PC-3 (cell line): ENCODE measurements around the gene ENDOV. TPM values are rescaled to one million over a fixed set of nuclear protein-coding genes. Genes with fewer than 3 reads are reported as not detected.

ENCODE experiments used
- ATAC-seq: fragments of 200-7000 bp; cut with Tn5 transposase; 2 replicates; pipeline ENCODE4 v1.9.1; 2020; ENCODE audit warnings: mild to moderate bottlenecking, moderate library complexity
- BruUV-seq: library from RNA; stranded (reverse); fragments of 400-500 nt; replicated peaks from 2 replicates; lab custom pipeline; 2021; lab: Mats Ljungman, UMichigan
- CTCF ChIA-PET: fragments of 300-600 bp; sonication (Branson Sonifier 250); formaldehyde crosslinking; loops from one replicate; lab custom pipeline; 2022; ENCODE audit warnings: antibody characterized with exemption; lab: Charles Lee
- POLR2A ChIA-PET: fragments of 300-600 bp; sonication (Branson Sonifier 250); formaldehyde crosslinking; loops from one replicate; lab custom pipeline; 2022; ENCODE audit warnings: antibody characterized with exemption; ENCODE audit not compliant: unreplicated experiment; lab: Charles Lee
- DNase-seq: peaks from one replicate; pipeline ENCODE4 v3.0.0-alpha.2; 2015
- H2AFZ ChIP-seq: fragments of 300-600 bp; sonication (generic); 2 replicates; pipeline ENCODE4 v1.6.0; 2016; ENCODE audit warnings: antibody characterized with exemption, low read length
- H3F3A ChIP-seq: fragments of 300-600 bp; sonication (generic); one replicate; pipeline ENCODE4 v1.6.0; 2017; ENCODE audit warnings: antibody characterized with exemption, low read length, control low read depth, mild to moderate bottlenecking; ENCODE audit not compliant: unreplicated experiment
- H3K27ac ChIP-seq: fragments of 300-600 bp; sonication (generic); 2 replicates; pipeline ENCODE4 v1.5.1; 2016; ENCODE audit warnings: mild to moderate bottlenecking, low read length
- H3K27me3 ChIP-seq: fragments of 300-600 bp; sonication (generic); 2 replicates; pipeline ENCODE4 v1.6.1; 2016; ENCODE audit warnings: low read length, mixed read lengths
- H3K36me3 ChIP-seq: fragments of 300-600 bp; sonication (generic); 2 replicates; pipeline ENCODE4 v1.6.1; 2016; ENCODE audit warnings: low read depth, mixed run types, low read length, mixed read lengths
- H3K4me1 ChIP-seq: fragments of 300-600 bp; sonication (generic); 2 replicates; pipeline ENCODE4 v1.5.1; 2016; ENCODE audit warnings: low read length; ENCODE audit not compliant: insufficient read depth
- H3K4me2 ChIP-seq: fragments of 300-600 bp; sonication (generic); 2 replicates; pipeline ENCODE4 v1.6.0; 2016; ENCODE audit warnings: low read length
- H3K4me3 ChIP-seq: fragments of 300-600 bp; sonication (generic); 2 replicates; pipeline ENCODE4 v1.5.1; 2016; ENCODE audit warnings: mild to moderate bottlenecking, low read length, mixed read lengths
- H3K79me2 ChIP-seq: fragments of 300-600 bp; sonication (generic); 2 replicates; pipeline ENCODE4 v1.6.1; 2017; ENCODE audit warnings: low read length, mixed read lengths
- H3K9ac ChIP-seq: fragments of 300-600 bp; sonication (generic); 2 replicates; pipeline ENCODE4 v1.6.0; 2016; ENCODE audit warnings: mild to moderate bottlenecking, low read length
- H3K9me2 ChIP-seq: fragments of 300-600 bp; sonication (generic); replicated peaks from 2 replicates; pipeline ENCODE4 v1.6.1; 2016; ENCODE audit warnings: mixed run types, low read length, mixed read lengths
- H3K9me3 ChIP-seq: fragments of 300-600 bp; sonication (generic); 2 replicates; pipeline ENCODE4 v1.6.1; 2016; ENCODE audit warnings: low read length, mixed read lengths
- H4K20me1 ChIP-seq: fragments of 300-600 bp; sonication (generic); 2 replicates; pipeline ENCODE4 v1.6.1; 2016; ENCODE audit warnings: low read length, mixed read lengths
- CTCF ChIP-seq: fragments of 300-600 bp; sonication (generic); conservative IDR thresholded peaks from 2 replicates; pipeline ENCODE4 v1.5.1; 2017; ENCODE audit warnings: antibody characterized with exemption, low read depth, mild to moderate bottlenecking, low read length
- EZH2 ChIP-seq: fragments of 300-600 bp; sonication (generic); IDR thresholded peaks from one replicate; pipeline ENCODE4 v1.6.1; 2017; ENCODE audit warnings: antibody characterized with exemption, mild to moderate bottlenecking, low read length; ENCODE audit not compliant: unreplicated experiment
- EZH2phosphoT487 ChIP-seq: fragments of 300-600 bp; sonication (generic); IDR thresholded peaks from 2 replicates; pipeline ENCODE4 v1.6.1; 2018; ENCODE audit warnings: mild to moderate bottlenecking, antibody characterized with exemption, low read length, borderline replicate concordance
- intact Hi-C: fragments of 100-400 bp; cut with micrococcal nuclease; formaldehyde crosslinking; loops from 2 replicates; pipeline ENCODE4 v1.9.0; 2023
- microRNA-seq: library from miRNA; unstranded; fragments of <30 nt; microRNA quantifications from one replicate; pipeline ENCODE4 v1.1.0, GENCODE V29; 2020; ENCODE audit not compliant: unreplicated experiment
- total RNA-seq: library from RNA; depleted of rRNA; stranded (reverse); fragments of >200 nt; gene quantifications from 2 replicates; pipeline ENCODE4 v1.2.3, GENCODE V29; 2014; rRNA removed

ENDOV gene
- total RNA-seq, 1 experiment from 2014 or later = 57.9 TPM

GRCh38 chr17:80485846-80486245, 70.9 kb downstream of the ENDOV start:
- ChIA-PET CTCF (no interaction called here), POLR2A (no interaction called here)
- TF ChIP-seq CTCF = no peak
- no peak for TF ChIP-seq EZH2phosphoT487
- no peak for TF ChIP-seq EZH2
- Histone ChIP-seq H3K9me2 (no peaks in the 10 kb centered on the region), H3K9ac (no peak overlapping the region), H3F3A (no peaks in the 10 kb centered on the region), H3K27ac (no peak overlapping the region), H3K4me1 (peaks cover 9% of the 10 kb centered on the region; the same call in 1 of the 2 replicates), H2AFZ (no peak overlapping the region), H4K20me1 (no peaks in the 10 kb centered on the region), H3K9me3 (no peaks in the 10 kb centered on the region), H3K79me2 (no peaks in the 10 kb centered on the region), H3K4me2 (no peak overlapping the region), H3K27me3 (peaks cover 10% of the 10 kb centered on the region; the same call in 1 of the 2 replicates), H3K4me3 (no peak overlapping the region), H3K36me3 (no peaks in the 10 kb centered on the region)
- intact Hi-C loops = no loop called here
- ATAC-seq = no peak
- no peak for DNase-seq
- BruUV-seq = no TSS peak

- Histone ChIP-seq H3K36me3 (no peaks in the 10 kb centered on the region), H4K20me1 (no peaks in the 10 kb centered on the region), H3K9ac (no peak overlapping the region), H3K27ac (no peak overlapping the region), H3K79me2 (no peaks in the 10 kb centered on the region), H3K4me2 (no peak overlapping the region), H3F3A (no peaks in the 10 kb centered on the region), H3K9me3 (no peaks in the 10 kb centered on the region), H3K9me2 (no peaks in the 10 kb centered on the region), H3K4me1 (peaks cover 8% of the 10 kb centered on the region; the same call in 1 of the 2 replicates), H3K27me3 (peaks cover 10% of the 10 kb centered on the region; the same call in 1 of the 2 replicates), H3K4me3 (no peak overlapping the region), H2AFZ (no peak overlapping the region)
- CTCF ChIA-PET = no interaction called here
- POLR2A ChIA-PET = no interaction called here
- BruUV-seq = no TSS peak
- DNase-seq (no peak), ATAC-seq (no peak)
- TF ChIP-seq CTCF (no peak), EZH2phosphoT487 (no peak), EZH2 (no peak)
- intact Hi-C loops = no loop called here
These were observed 71.7 kb downstream of the ENDOV start for GRCh38 chr17:80486692-80487091.

- Histone ChIP-seq H3F3A (no peaks in the 10 kb centered on the region), H3K4me3 (no peak overlapping the region), H3K4me1 (no peaks in the 10 kb centered on the region), H3K27me3 (peaks cover 10% of the 10 kb centered on the region; the same call in 1 of the 2 replicates), H3K4me2 (no peak overlapping the region), H3K79me2 (no peaks in the 10 kb centered on the region), H3K9ac (no peak overlapping the region), H4K20me1 (no peaks in the 10 kb centered on the region), H3K36me3 (no peaks in the 10 kb centered on the region), H2AFZ (no peak overlapping the region), H3K9me3 (no peaks in the 10 kb centered on the region), H3K9me2 (no peaks in the 10 kb centered on the region), H3K27ac (no peak overlapping the region)
- intact Hi-C loops = no loop called here
- no TSS peak for BruUV-seq
- ATAC-seq (no peak), DNase-seq (no peak)
- CTCF ChIA-PET = no interaction called here
- TF ChIP-seq EZH2 = no peak
- no peak for TF ChIP-seq CTCF
- no peak for TF ChIP-seq EZH2phosphoT487
- POLR2A ChIA-PET = no interaction called here
These were observed 72.5 kb downstream of the ENDOV start for GRCh38 chr17:80487511-80487910.

Small RNA genes within 50 kb of the gene (microRNA-seq; reads per million reads assigned to microRNA genes)
- gene MIR4730 = not detected

Other genes starting within 250 kb of the ENDOV start
- gene CARD14, start 245.1 kb upstream of the ENDOV start, total RNA-seq = 2.3 and 4.4 TPM in 2 replicates
- 15.3 and 16.6 TPM in 2 replicates for gene SGSH, start 194.8 kb upstream of the ENDOV start, total RNA-seq
- 15.0 and 18.4 TPM in 2 replicates for gene SLC26A11, start 194.7 kb upstream of the ENDOV start, total RNA-seq
- 71.4 and 84.1 TPM in 2 replicates for gene RNF213, start 154.3 kb upstream of the ENDOV start, total RNA-seq
- gene NPTX1, start 61.4 kb downstream of the ENDOV start, total RNA-seq = 0.55 and 4.3 TPM in 2 replicates
- gene RPTOR, start 129.7 kb downstream of the ENDOV start, total RNA-seq = 46.2 and 64.6 TPM in 2 replicates